Natural killer cell (primary cell): Measurements from ENCODE around the gene OGDHL. TPM values are rescaled to one million over a fixed set of nuclear protein-coding genes. Genes with fewer than 3 reads are reported as not detected.

Experiments
- ATAC-seq, 3 donors: fragments of 150-1000 bp in 2 of 3; fragments of 200-7000 bp in 1 of 3; cut with Tn5 transposase; 1 replicate in 1 of 3; 2 replicates in 2 of 3; pipeline ENCODE4 v1.10.0; 2021; ENCODE audit warnings: mild to moderate bottlenecking in 2 of 3, moderate library complexity in 2 of 3
- DNase-seq, 2 donors: peaks; one replicate each; pipeline versions ENCODE4 v3.0.0 to v3.0.0-alpha.2; 2013 to 2021; ENCODE audit warnings: mixed read lengths in 1 of 2
- H3K27ac ChIP-seq: one replicate; pipeline ENCODE4 v1.5.1; 2013; ENCODE audit warnings: mild to moderate bottlenecking, low read length
- H3K27me3 ChIP-seq: one replicate; pipeline ENCODE4 v1.6.1; 2013; ENCODE audit warnings: low read length; ENCODE audit not compliant: control insufficient read depth, insufficient read depth
- H3K36me3 ChIP-seq: one replicate; pipeline ENCODE4 v1.6.1; 2013; ENCODE audit warnings: low read length; ENCODE audit not compliant: control insufficient read depth, insufficient read depth
- H3K4me1 ChIP-seq: one replicate; pipeline ENCODE4 v1.6.1; 2013; ENCODE audit warnings: low read length; ENCODE audit not compliant: control insufficient read depth, insufficient read depth
- H3K4me3 ChIP-seq: one replicate; pipeline ENCODE4 v1.5.1; 2013; ENCODE audit warnings: low read length
- H3K9me3 ChIP-seq: one replicate; pipeline ENCODE4 v1.6.1; 2013; ENCODE audit warnings: low read length; ENCODE audit not compliant: control insufficient read depth, insufficient read depth
- H3K27ac Mint-ChIP-seq, 2 donors: one replicate each; pipeline ENCODE4 v1.8.0; 2022; ENCODE audit warnings: mild to moderate bottlenecking in 2 of 2, mixed read lengths in 2 of 2, moderate library complexity in 1 of 2
- H3K27me3 Mint-ChIP-seq, 2 donors: one replicate each; pipeline ENCODE4 v1.8.0; 2022; ENCODE audit warnings: low read depth in 2 of 2, mixed read lengths in 2 of 2
- H3K36me3 Mint-ChIP-seq: one replicate; pipeline ENCODE4 v1.8.0; 2022; ENCODE audit warnings: mixed read lengths
- H3K4me1 Mint-ChIP-seq, 2 donors: one replicate each; pipeline ENCODE4 v1.8.0; 2022; ENCODE audit warnings: mixed read lengths in 2 of 2
- H3K4me3 Mint-ChIP-seq: one replicate; pipeline ENCODE4 v1.8.0; 2022; ENCODE audit warnings: mild to moderate bottlenecking, moderate library complexity, mixed read lengths
- H3K9me3 Mint-ChIP-seq, 2 donors: one replicate each; pipeline ENCODE4 v1.8.0; 2022; ENCODE audit warnings: mixed read lengths in 2 of 2
- CTCF ChIP-seq: fragments of 200-600 bp; IDR thresholded peaks from one replicate; pipeline ENCODE4 v1.8.0; 2022; ENCODE audit warnings: antibody characterized with exemption
- WGBS: methylation state at CpG from one replicate; pipeline ENCODE4 v1.1.7; 2013; ENCODE audit warnings: missing lambda C conversion rate; ENCODE audit not compliant: insufficient coverage; 5-methylcytosine and 5-hydroxymethylcytosine counted together
- intact Hi-C: fragments of 100-400 bp; cut with micrococcal nuclease; formaldehyde crosslinking; loops from one replicate; pipeline ENCODE4 v1.14.2; 2022
- total RNA-seq, 4 donors: library from RNA; stranded (reverse); fragments of 120-200 nt in 1 of 4; gene quantifications; one replicate each; pipeline versions ENCODE4 v1.2.3 to v1.2.4, GENCODE V29; 2013 to 2022

OGDHL gene
- total RNA-seq, 3 donors from 2014 or later (not counting 1 experiment from before 2014, with no cell fraction given), result not detected

- WGBS, result 23% methylated on average over 6 of the region's 7 CpGs
- H3K4me1 Mint-ChIP-seq, result no peaks in the 10 kb centered on the region
- ATAC-seq (no peak), DNase-seq (no peak)
- H3K4me3 ChIP-seq, result no peak overlapping the region
- peaks cover 54 to 65% of the 10 kb centered on the region in 2 donors for H3K27me3 Mint-ChIP-seq
- H3K9me3 ChIP-seq, result peaks cover 15% of the 10 kb centered on the region
- peaks cover 25% of the 10 kb centered on the region for H3K27me3 ChIP-seq
- H3K36me3 Mint-ChIP-seq, result peaks cover 8% of the 10 kb centered on the region
- H3K9me3 Mint-ChIP-seq, result peaks cover 0 to 2% of the 10 kb centered on the region in 2 donors
- H3K27ac ChIP-seq, result no peak overlapping the region
- intact Hi-C loops, result no loop called here
- H3K36me3 ChIP-seq, result no peaks in the 10 kb centered on the region
- TF ChIP-seq CTCF, result no peak
- H3K4me1 ChIP-seq, result no peaks in the 10 kb centered on the region
- H3K27ac Mint-ChIP-seq, result no peak overlapping the region
- no peak overlapping the region for H3K4me3 Mint-ChIP-seq
Observed at GRCh38 chr10:49688920-49689319, 73.2 kb downstream of the OGDHL start.

DNA sequence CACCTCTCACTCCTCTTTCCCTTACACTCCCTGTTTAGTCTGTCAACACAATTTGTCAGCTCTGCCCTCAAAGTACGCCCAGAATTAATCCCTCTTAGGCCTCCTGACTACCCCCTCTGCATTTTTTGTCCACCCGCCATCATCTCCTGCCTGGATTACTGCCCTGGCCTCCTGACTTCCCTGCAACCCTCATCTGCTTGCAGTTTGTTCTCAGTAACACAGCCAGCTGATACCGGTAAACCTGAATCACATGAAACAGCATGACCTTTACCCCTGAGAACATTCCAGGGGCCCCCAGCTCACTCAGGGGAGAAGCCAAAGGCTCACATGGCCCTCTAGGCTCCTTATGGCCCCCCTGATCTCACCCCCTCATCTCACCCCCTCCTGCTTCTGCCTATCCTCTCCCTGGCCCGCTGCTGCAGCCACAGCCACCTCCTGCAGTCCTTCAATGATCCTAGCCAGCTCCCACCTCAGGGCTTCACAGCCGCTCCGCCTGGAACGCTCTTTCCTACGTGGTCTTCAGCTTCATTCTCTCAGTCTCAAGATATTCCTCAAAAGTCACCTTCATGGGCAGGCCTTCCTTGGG, 73.8 kb downstream of the OGDHL start:
- Histone ChIP-seq H3K27ac (no peak overlapping the region), H3K9me3 (peaks cover 15% of the 10 kb centered on the region), H3K4me3 (no peak overlapping the region), H3K27me3 (peaks cover 23% of the 10 kb centered on the region), H3K4me1 (no peaks in the 10 kb centered on the region), H3K36me3 (no peaks in the 10 kb centered on the region)
- ATAC-seq (no peak), DNase-seq (no peak)
- Mint-ChIP-seq H3K36me3 (peaks cover 8% of the 10 kb centered on the region), H3K4me3 (no peak overlapping the region), H3K4me1 (no peaks in the 10 kb centered on the region), H3K9me3 (peaks cover 0 to 2% of the 10 kb centered on the region in 2 donors), H3K27me3 (peaks cover 49 to 59% of the 10 kb centered on the region in 2 donors), H3K27ac (no peak overlapping the region)
- WGBS, result 27% methylated on average over 8 of the region's 8 CpGs
- intact Hi-C loops, result no loop called here
- no peak for TF ChIP-seq CTCF

- Histone ChIP-seq H3K27ac (no peak overlapping the region), H3K27me3 (peaks cover 22% of the 10 kb centered on the region), H3K4me3 (no peak overlapping the region), H3K36me3 (no peaks in the 10 kb centered on the region), H3K4me1 (no peaks in the 10 kb centered on the region), H3K9me3 (peaks cover 15% of the 10 kb centered on the region)
- Mint-ChIP-seq H3K27me3 (peaks cover 39 to 42% of the 10 kb centered on the region in 2 donors), H3K4me3 (no peak overlapping the region), H3K36me3 (peaks cover 8% of the 10 kb centered on the region), H3K4me1 (no peaks in the 10 kb centered on the region), H3K9me3 (peaks cover 0 to 2% of the 10 kb centered on the region in 2 donors), H3K27ac (no peak overlapping the region)
- WGBS, result 72% methylated on average over 4 of the region's 4 CpGs
- DNase-seq (no peak), ATAC-seq (no peak)
- TF ChIP-seq CTCF, result no peak
- intact Hi-C loops, result no loop called here
Observed at GRCh38 chr10:49686651-49687050, 75.5 kb downstream of the OGDHL start.

Other genes starting within 250 kb of the OGDHL start
- 10 to 100 TPM; 36.4 to 54.6 (median 52.6) TPM for gene ERCC6, start 223.2 kb downstream of the OGDHL start, total RNA-seq
- not detected for gene SLC18A3, start 152.0 kb downstream of the OGDHL start, total RNA-seq
- gene CHAT, start 148.3 kb downstream of the OGDHL start, total RNA-seq, result not detected
- gene C10orf53, start 82.7 kb downstream of the OGDHL start, total RNA-seq, result not detected
- gene PARG, start 179.7 kb upstream of the OGDHL start, total RNA-seq, result 10 to 100 TPM; 26.2 to 35.2 (median 34.9) TPM
- gene TIMM23B, start 179.7 kb upstream of the OGDHL start, total RNA-seq, result 10 to 100 TPM; 24.9 to 37.5 (median 27.9) TPM
- gene AGAP6, start 226.1 kb upstream of the OGDHL start, total RNA-seq, result 10 to 100 TPM; 11.7 to 25.8 (median 20.0) TPM